ENCODE results near the gene USP32.
A peak's percentile ranks its signal among the peaks of the same experiment; 100 is the strongest.

The USP32 gene

GRCh38 chr17:60145006-60145935 lies 246.7 kb downstream of the USP32 start:
- no peak overlapping the region for H3K27ac Mint-ChIP-seq
- ATAC-seq (replicated peaks) (no peak), DNase-seq (no peak)
- H3K36me3 Mint-ChIP-seq (ENCODE audit: insufficient read depth): peaks cover 6% of the 10 kb centered on the region
- H3K4me1 Mint-ChIP-seq (ENCODE audit: low read depth in 2 of 2): peaks cover 12 to 40% of the 10 kb centered on the region in 2 donors
- H3K27me3 Mint-ChIP-seq: peaks cover 88 to 94% of the 10 kb centered on the region in 2 donors
- no peak overlapping the region for H3K4me3 Mint-ChIP-seq
- H3K9me3 Mint-ChIP-seq: no peaks in the 10 kb centered on the region

- peaks cover 10% of the 10 kb centered on the region for H3K36me3 Mint-ChIP-seq (ENCODE audit: insufficient read depth)
- ATAC-seq (replicated peaks) (peak; percentile 83), DNase-seq (peak; percentile 61 to 75 (median 73))
- no peaks in the 10 kb centered on the region for H3K9me3 Mint-ChIP-seq
- peaks cover 17 to 33% of the 10 kb centered on the region in 2 donors for H3K4me1 Mint-ChIP-seq (ENCODE audit: low read depth in 2 of 2)
- H3K27me3 Mint-ChIP-seq: peaks cover 83 to 97% of the 10 kb centered on the region in 2 donors
- H3K27ac Mint-ChIP-seq: no peak overlapping the region
- no peak overlapping the region for H3K4me3 Mint-ChIP-seq
Observed at GRCh38 chr17:60142872-60143499, 248.9 kb downstream of the USP32 start.

- no peak overlapping the region for H3K27ac Mint-ChIP-seq
- H3K4me3 Mint-ChIP-seq: peak overlapping the region in 1 of 2 donors; percentile 51
- peaks cover 10% of the 10 kb centered on the region for H3K36me3 Mint-ChIP-seq (ENCODE audit: insufficient read depth)
- H3K27me3 Mint-ChIP-seq: peaks cover 76 to 96% of the 10 kb centered on the region in 2 donors
- DNase-seq: no peak
- H3K4me1 Mint-ChIP-seq (ENCODE audit: low read depth in 2 of 2): peaks cover 17 to 33% of the 10 kb centered on the region in 2 donors
- ATAC-seq (replicated peaks): no peak
- H3K9me3 Mint-ChIP-seq: no peaks in the 10 kb centered on the region
Observed at GRCh38 chr17:60141111-60142018, 250.6 kb downstream of the USP32 start.

GRCh38 chr17:60139438-60140285 lies 252.3 kb downstream of the USP32 start:
- Mint-ChIP-seq H3K27me3 (peaks cover 72 to 92% of the 10 kb centered on the region in 2 donors), H3K9me3 (no peaks in the 10 kb centered on the region), H3K27ac (no peak overlapping the region), H3K4me3 (peak overlapping the region in 1 of 2 donors; percentile 47), H3K4me1 (ENCODE audit: low read depth in 2 of 2) (peaks cover 32 to 45% of the 10 kb centered on the region in 2 donors), H3K36me3 (ENCODE audit: insufficient read depth) (peaks cover 10% of the 10 kb centered on the region)
- ATAC-seq (replicated peaks) (peak; percentile 42), DNase-seq (peak; percentile 54 to 59 (median 55))

- Mint-ChIP-seq H3K9me3 (no peaks in the 10 kb centered on the region), H3K36me3 (ENCODE audit: insufficient read depth) (peaks cover 8% of the 10 kb centered on the region), H3K27ac (no peak overlapping the region), H3K27me3 (peaks cover 65 to 84% of the 10 kb centered on the region in 2 donors), H3K4me1 (ENCODE audit: low read depth in 2 of 2) (peaks cover 39 to 48% of the 10 kb centered on the region in 2 donors), H3K4me3 (no peak overlapping the region)
- ATAC-seq (replicated peaks) (no peak), DNase-seq (no peak)
Observed at GRCh38 chr17:60138769-60139437, 253.0 kb downstream of the USP32 start.

GRCh38 chr17:60137731-60138130 lies 254.2 kb downstream of the USP32 start:
- peaks cover 58 to 84% of the 10 kb centered on the region in 2 donors for H3K27me3 Mint-ChIP-seq
- ATAC-seq (replicated peaks) (no peak), DNase-seq (no peak)
- no peak overlapping the region for H3K27ac Mint-ChIP-seq
- H3K4me3 Mint-ChIP-seq: no peak overlapping the region
- H3K9me3 Mint-ChIP-seq: no peaks in the 10 kb centered on the region
- H3K36me3 Mint-ChIP-seq (ENCODE audit: insufficient read depth): peaks cover 8% of the 10 kb centered on the region
- peaks cover 37 to 41% of the 10 kb centered on the region in 2 donors for H3K4me1 Mint-ChIP-seq (ENCODE audit: low read depth in 2 of 2)

- peaks cover 5% of the 10 kb centered on the region for H3K36me3 Mint-ChIP-seq (ENCODE audit: insufficient read depth)
- peaks cover 42 to 68% of the 10 kb centered on the region in 2 donors for H3K27me3 Mint-ChIP-seq
- H3K4me3 Mint-ChIP-seq: peak overlapping the region; percentile 91 to 95
- ATAC-seq (replicated peaks) (no peak), DNase-seq (no peak)
- H3K9me3 Mint-ChIP-seq: no peaks in the 10 kb centered on the region
- H3K27ac Mint-ChIP-seq: no peak overlapping the region
- peaks cover 29 to 35% of the 10 kb centered on the region in 2 donors for H3K4me1 Mint-ChIP-seq (ENCODE audit: low read depth in 2 of 2)
Observed at GRCh38 chr17:60135951-60136666, 255.8 kb downstream of the USP32 start.

GRCh38 chr17:60135151-60135950 lies 256.6 kb downstream of the USP32 start:
- Mint-ChIP-seq H3K9me3 (no peaks in the 10 kb centered on the region), H3K4me3 (peak overlapping the region; percentile 91 to 95), H3K27ac (peak overlapping the region; percentile 33 to 66), H3K36me3 (ENCODE audit: insufficient read depth) (peaks cover 5% of the 10 kb centered on the region), H3K27me3 (peaks cover 34 to 60% of the 10 kb centered on the region in 2 donors), H3K4me1 (ENCODE audit: low read depth in 2 of 2) (peaks cover 25 to 33% of the 10 kb centered on the region in 2 donors)
- DNase-seq: peak; percentile 52 to 59 (median 57)
- peak; percentile 91 for ATAC-seq (replicated peaks)

- no peak for DNase-seq
- H3K27me3 Mint-ChIP-seq: peaks cover 27 to 52% of the 10 kb centered on the region in 2 donors
- peaks cover 25 to 28% of the 10 kb centered on the region in 2 donors for H3K4me1 Mint-ChIP-seq (ENCODE audit: low read depth in 2 of 2)
- H3K9me3 Mint-ChIP-seq: no peaks in the 10 kb centered on the region
- peak overlapping the region; percentile 33 to 66 for H3K27ac Mint-ChIP-seq
- H3K36me3 Mint-ChIP-seq (ENCODE audit: insufficient read depth): no peaks in the 10 kb centered on the region
- peak overlapping the region; percentile 91 to 95 for H3K4me3 Mint-ChIP-seq
- ATAC-seq (replicated peaks): peak; percentile 31
Observed at GRCh38 chr17:60134396-60135150, 257.4 kb downstream of the USP32 start.

GRCh38 chr17:60130466-60130865 lies 261.5 kb downstream of the USP32 start:
- no peak overlapping the region for H3K27ac Mint-ChIP-seq
- peaks cover 19 to 27% of the 10 kb centered on the region in 2 donors for H3K27me3 Mint-ChIP-seq
- H3K36me3 Mint-ChIP-seq (ENCODE audit: insufficient read depth): no peaks in the 10 kb centered on the region
- ATAC-seq (replicated peaks) (no peak), DNase-seq (no peak)
- peaks cover 21% of the 10 kb centered on the region in 2 donors for H3K4me1 Mint-ChIP-seq (ENCODE audit: low read depth in 2 of 2)
- H3K4me3 Mint-ChIP-seq: no peak overlapping the region
- no peaks in the 10 kb centered on the region for H3K9me3 Mint-ChIP-seq
